NCI-H524 (cell line): ENCODE data around the gene VCPKMT.
"Not testable (repeated sequence)": the region's sequence is repeated elsewhere in the genome, so short reads cannot be mapped to it uniquely, and the experiment has no call there.

Source experiments
- DNase-seq, 2 experiments: peaks; one replicate each; lab custom pipeline; 2025; lab: John Stamatoyannopoulos, UW

Gene VCPKMT

DNA sequence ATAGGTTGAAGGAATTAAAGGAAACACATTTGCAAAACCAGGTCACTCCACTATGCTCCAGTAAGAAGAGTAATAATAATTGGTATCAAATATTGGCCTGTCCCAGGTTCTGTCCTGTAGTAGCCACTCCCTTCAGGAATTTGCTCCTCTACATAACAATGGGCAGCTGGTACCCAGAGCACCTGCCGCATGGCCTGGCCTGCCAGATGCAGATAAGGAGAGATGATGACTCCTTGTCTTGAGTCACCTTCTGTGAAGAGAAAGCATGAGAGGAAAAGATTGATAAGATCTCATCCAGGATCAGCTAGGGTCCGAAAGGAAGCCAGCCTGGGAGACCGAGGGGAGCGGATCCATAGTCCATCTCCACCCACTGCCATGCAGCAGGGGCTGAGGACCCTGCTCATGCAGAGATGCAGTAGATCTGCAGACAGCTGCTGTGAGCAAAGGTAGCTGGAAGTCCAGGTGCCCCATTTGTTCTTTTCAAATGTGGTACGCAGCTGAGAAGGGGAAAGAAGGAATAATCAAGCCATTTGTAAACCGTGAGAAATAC is 24.3 kb downstream of the VCPKMT start:
- no peak for DNase-seq

DNA sequence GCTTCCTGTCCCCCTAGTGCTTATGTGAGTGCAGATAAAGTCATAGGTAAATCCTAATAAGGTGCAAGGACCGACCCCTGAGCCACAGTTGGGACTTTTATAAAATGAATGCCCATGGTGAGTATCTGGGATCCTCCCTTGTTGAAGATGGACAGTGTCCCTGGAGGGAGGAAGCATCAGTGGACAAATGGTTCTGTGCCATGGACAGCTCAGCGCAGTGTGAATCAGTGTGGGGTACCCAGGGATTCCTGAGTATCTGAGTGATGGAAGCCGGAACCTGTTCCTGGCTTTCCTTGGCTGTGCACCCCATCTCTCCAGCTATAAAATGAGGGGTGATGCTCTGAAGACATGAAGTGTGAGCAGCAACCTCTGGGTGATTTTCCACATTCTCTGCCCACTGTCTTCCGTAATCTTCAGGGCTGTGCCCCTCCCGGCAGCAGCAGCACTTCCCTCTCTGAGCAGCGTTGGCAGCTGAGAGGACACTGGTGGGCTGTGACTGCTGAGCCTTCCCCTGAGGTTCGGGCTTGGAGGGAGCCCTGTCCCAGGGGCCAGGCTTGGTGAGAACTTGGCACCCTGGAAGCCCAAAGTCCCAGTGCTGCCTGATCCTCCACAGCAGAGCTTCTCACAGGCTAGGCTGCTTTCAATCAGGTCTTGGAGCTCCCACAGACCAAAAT is 25.0 kb downstream of the VCPKMT start:
- DNase-seq = no peak

DNA sequence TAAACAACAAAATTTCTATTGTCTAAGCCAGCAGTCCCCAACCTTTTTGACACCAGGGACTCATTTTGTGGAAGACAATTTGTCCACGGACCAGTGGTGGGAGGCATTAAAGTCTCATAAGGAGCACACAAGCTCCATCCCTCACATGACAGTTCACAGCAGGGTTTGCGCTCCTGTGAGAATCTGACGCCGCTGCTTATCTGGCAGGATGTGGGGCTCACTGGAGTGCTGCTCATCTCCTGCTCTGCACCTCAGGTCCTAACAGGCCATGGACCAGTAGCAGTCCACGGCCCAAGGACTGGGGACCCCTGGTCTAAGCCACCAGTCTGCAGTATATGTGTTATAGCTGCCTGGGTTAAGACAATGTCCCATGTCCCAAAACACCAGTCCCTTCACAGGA is 27.2 kb downstream of the VCPKMT start:
- no peak for DNase-seq

DNA sequence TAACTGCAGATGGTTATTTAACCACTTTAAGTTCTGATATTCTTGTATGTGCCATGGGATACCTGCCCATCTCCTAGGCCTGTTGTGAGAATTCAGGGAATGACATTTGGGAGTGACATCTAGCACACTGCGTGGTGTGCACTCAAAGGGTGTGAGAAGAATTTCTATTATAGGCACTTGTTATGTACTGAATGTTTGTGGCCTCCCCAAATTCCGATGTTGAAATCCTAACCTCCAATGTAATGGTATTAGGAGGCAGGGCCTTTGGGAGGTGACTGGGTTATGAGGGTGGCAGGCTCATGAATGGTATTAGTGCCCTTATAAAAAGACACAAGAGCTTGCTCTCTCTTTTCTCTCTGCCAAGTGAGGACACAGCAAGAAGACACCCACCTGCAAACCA is 27.6 kb downstream of the VCPKMT start:
- DNase-seq = no peak

DNA sequence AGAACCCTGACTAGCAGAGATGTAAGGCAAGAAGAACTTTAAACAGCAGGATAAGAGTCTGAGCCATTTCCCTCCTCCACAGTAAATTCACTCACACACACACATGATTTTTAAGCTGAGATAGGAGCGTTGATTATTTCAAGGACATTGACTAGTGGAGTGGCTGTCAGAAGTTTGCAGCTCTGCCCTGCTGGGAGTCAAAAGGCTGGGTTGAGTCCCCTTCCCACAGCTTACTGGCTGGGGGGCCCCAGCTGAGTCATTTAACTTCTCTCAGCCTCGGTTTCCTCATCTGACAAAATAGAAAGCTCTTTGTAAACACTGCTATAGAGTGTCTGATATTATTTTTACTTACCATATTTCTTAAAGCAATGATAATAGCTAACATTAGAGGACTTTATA is 28.3 kb downstream of the VCPKMT start:
- DNase-seq = no peak

DNA sequence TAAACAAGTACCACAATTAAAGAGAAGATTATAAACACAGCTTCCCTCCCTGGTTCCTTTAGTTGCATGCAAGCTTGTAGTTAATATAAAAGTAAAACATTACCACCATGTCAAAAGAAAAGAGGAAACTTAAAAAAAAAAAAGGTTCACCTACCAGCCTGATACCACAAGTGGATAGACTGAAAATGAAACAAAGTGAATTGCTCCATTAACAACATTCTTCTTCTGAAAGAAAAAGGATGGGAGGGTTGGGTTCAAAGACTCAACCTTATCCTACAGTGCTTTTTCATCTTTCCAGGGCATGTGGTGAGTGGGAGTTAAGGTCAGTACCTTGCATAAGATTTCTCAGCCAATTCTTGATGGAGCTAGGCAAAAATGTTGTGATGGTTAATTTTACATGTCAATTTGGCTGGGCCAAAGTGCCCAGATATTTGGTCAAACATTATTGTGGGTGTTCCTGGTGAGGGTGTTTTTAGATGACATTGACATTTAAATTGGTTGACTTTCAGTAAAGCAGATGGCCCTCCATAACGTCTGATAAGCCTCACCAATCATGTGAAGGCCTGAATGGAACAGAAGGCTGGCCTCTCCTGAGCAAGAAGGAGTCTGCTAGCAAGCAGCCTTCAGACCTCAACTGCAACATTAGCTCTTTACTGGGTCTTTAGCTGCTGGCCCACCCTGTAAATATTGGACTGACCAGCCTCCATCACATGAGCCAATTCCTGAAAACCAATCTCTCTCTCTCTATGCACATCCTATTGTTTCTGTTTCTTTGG is 28.8 kb downstream of the VCPKMT start:
- peak; percentile 31 to 44 for DNase-seq

DNA sequence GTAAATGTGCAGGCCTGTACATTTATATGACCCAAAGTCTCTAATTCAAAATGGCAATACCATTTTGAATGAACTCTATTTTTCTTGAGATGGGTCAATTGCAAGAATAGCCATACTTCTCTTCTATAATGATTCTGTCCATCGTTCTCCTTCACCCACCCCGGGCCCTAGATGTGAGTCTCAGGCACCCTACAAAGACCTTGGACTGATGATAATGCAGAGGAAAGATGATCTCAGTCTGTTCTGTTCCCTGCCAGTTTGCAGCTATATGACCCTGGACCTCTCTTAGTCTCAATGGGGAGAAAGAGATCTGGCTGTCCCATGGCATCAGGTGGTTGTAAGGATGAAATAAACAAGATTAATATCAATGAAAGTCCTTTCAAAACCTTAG is 30.1 kb downstream of the VCPKMT start:
- no peak for DNase-seq

DNA sequence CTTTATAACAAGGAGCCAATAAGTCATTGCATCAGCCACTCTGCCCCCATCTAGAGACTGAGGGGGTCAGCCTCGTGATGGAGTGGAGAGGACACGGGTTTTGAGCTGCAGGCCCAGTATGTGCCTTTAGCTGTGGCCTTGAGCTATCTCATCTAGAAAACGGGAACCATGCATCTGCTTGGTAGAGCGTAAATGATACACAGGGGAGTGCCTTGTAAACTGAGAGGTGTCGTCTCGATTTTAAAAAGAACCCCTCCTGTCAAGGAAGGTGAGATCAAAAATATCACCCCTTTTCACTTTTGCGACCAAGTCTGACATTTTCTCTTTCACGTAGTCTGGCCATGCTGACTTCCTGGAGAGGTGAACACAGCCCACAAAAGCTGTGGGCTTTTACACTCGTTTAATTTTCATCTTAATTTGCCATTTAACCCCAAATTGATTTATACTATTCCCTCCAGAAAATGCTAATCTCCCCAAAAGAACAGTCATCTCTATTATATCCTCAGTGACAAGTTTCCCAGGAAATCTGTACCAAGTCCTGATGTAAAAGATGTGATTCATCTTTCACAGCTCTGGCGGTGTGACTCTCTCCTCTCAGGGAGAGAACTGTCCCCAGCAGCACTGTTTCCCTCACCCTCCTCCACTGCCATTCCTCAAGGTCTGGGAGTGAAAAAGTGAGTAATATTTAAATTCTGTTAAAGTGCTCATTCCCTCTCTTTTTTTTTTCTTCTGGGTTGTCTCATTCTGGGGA is 30.6 kb downstream of the VCPKMT start:
- DNase-seq = no peak

DNA sequence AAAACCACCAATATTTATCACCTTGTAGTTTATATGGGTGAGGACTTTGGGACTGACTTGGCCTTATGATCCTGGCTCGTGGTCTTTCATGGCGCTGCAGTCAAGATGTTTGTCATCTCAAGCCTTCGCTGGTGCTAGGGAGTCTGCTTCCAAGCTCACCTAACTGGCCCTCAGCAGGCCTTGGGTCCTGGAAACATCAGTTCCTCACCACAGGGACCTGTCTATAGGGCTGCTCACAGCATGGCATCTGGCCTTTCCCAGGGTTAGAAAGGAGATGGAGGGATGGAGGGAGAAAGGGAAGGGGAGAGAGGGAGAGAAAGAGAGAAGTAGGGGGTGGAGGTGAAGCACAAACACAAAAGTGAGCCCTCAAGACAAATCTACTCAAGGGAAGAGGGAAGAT is 31.7 kb downstream of the VCPKMT start:
- no peak for DNase-seq

DNA sequence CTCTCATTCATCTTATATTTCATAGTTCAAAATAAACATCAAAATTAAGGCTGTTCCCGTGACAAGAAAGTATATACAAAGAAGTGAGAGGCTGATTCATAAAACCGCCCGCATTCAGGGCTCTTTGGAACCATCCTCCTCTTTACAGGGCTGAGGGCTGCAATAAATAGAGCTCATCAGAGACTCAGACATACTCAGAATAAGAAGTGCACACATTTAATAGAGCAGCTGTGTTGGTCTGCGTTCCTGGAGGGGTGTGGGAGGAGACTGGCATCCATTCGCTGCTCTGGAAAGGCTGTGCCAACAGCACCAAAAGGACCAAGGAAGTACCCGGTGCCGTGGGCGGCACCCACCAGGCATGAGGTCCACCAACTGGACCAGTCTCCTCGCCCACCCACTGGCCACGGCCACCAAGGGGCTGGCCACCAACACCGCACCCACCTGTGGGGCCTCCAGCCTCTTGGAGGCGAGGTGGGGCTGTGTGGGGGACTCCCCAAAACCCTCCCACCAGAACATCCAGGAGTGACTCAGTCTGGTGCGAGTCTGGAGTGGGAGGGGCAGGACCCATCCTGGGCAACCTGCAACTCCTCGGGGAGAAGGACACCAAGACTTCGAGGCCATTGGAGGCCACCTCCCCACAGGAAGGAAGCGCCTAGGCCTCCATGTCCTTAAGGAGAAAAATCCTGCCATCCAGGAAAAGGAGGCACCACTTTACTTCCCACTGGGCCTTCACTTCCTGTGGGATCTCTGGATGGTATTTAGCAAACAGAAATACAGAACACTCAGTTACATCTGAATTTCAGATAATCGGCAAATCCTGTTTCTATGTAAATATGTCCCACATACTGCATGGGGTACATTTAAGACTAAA is 32.7 kb downstream of the VCPKMT start:
- DNase-seq = no peak

DNA sequence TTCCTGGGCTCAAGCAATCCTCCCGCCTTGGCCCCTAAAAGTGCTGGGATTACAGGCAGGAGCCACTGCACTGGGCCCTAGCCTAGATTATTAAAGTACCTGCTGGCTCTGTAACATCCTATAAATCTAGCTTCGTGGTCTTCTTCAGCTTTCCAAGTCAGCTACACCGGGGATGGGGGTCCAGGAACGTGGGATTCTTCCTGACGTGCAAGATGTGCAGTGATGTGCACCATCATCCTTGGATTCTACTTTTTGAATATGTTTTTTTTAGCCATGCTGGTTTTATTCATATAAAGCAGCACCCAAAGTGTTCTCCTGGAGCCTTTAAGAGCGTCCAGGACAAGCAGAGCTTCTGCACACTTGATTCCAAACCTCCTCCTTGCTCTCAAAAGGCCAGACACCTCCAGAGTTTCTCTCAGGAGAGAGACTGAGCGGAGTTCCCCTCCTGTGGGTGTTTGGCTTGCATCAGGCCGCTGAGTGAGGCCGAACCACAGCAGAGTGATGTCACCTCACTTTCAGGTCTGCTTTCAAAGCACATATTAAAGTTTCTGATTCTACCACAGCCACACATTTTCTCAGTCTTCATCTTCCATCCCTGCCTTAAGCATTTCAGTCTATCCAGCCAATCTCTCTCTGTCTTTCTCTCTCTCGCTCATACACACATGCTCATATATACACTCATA is 33.4 kb downstream of the VCPKMT start:
- no peak for DNase-seq

DNA sequence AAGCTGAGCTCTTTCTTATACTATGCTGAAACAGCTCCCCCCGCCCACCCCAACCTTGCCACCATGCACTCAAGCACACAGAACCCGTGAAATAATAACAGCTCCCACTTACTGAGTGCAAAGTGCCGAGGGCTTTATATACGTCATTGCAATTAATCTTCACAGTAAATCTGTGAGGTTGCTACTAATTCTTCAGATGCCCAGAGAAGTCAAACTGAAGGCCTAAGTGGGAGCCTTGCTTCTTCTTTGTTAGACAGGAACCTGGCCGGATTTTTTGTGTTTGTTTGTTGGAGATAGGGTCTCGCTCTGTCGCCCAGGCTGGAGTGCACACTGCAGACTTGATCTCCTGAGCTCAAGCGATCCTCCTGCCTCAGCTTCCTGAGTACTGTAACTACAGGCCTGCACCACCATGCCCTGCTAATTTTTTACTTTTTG is 34.0 kb downstream of the VCPKMT start:
- DNase-seq = no peak

DNA sequence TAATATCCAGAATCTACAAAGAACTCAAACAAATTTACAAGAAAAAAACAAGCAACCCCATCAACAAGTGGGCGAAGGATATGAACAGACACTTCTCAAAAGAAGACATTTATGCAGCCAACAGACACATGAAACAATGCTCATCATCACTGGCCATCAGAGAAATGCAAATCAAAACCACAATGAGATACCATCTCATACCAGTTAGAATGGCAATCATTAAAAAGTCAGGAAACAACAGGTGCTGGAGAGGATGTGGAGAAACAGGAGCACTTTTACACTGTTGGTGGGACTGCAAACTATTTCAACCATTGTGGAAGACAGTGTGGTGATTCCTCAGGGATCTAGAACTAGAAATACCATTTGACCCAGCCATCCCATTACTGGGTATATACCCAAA is 37.3 kb downstream of the VCPKMT start:
- not testable (repeated sequence) for DNase-seq

DNA sequence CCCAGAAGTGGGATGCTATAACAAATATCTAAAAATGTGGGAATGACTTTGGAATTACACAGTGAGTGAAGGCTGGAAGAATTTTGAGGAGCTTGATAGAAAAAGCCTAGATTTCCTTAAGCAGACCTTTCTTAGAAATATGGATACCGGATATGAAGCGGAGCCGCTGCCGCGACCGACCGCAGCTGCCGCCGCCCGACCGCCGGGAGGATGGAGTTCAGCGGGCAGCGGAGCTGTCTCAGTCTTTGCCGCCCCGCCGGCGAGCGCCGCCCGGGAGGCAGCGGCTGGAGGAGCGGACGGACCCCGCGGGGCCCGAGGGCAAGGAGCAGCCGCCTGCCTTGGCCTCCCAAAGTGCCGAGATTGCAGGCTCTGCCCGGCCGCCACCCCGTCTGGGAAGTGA is 42.7 kb downstream of the VCPKMT start:
- DNase-seq = not testable (repeated sequence)

DNA sequence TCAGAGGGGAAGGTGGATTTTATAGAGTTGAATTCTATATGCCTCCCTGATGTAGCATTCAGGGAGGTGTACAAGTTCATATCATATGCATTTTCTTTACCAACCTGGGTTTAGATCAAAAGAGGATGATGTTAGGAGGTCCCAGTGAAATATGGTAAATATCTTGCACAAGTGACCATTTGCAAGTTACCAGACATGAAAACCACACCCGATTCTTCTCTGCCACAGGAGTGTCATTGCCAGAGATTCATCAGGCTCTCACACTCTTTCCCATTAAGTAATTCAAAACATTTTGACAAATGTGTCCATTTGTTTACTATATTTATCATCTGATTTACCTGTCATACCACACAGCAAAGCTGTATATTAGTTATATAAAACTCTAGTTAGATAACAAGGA is 44.0 kb downstream of the VCPKMT start:
- no peak for DNase-seq

DNA sequence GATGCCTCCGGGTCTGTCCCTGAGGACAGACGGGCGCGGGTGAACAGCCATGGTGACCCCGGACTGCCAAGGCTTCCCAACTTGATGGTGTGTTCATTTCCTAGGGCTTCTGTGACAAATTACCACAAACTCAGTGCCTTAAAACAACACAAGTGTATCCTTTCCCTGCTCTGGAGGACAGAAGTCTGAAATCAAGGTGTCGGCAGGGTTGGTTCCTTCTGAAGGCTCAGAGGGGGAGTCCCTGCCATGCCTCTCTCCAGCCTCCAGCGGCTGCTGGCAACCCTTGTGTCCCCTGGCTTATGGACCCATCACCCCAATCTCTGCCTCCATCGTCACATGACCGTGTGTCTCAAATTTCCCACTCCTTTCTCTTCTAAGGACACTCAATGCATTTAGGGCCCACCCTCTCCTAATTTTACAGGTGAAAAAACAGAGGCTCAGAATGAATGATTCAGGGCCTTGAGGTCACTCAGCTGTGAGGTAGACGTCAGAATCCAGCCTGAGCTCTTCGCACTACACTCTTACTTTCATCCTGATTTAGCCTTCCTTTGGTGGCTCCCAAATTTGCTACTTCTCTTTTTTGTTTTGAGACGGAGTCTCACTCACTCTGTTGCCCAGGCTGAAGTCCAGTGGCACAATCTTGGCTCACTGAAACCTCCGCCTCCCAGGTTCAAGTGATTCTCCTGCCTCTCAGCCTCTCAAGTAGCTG is 45.4 kb downstream of the VCPKMT start:
- DNase-seq = no peak

DNA sequence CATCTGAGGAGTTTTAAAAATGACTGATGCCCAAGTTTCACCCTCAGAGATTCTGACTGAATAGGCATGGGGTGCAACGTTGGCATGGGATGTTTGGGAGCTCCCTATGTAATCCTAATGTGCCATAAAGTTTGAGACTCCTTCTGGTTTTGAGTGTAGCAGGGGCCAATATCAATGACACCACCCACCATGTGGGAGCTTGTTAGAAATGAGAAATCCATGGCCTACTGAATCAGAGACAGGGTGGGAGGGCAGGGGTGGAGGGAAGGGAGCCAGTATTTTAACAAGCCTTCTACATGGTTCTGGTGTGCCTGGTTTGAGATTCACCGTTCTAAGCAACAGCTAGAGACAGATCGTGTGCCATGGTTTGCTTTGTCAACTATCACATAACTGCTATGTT is 46.1 kb downstream of the VCPKMT start:
- DNase-seq = no peak

DNA sequence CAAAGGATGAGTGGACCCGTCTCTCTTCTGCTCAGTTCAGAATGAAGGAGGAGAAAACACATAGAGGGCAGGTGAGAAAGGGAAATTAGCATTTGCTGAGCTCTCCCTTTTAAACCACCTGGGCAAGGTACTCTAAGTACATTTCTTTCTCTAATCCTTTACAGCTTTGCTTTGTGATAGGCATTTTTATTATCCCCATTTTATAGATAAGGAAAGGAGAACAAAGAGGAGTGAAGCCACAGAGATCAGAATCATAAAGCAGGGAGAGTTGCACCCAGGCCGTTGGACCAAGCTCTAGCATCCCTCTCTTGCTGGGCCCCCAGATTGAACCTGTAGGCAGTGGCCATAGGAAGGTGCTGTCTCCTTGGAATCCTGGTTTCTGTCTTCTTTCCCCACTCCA is 47.0 kb downstream of the VCPKMT start:
- no peak for DNase-seq

DNA sequence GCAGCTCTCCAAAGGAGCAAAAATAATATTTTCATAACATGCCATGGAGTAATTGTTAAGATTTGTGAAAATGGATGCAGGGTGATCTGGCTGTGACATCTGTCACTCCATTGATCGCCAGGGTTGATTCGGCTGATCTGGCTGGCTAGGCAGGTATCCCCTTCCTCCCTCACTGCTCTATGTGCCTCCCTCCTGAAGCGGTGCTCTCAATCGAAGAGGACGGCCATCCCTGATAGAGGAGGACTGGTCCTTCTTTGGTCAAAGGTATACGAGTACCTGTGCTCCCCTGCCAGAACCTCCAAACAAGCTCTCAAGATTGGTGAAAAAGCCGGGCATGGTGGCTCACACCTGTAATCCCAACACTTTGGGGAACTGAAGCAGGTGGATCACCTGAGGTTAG is 47.9 kb downstream of the VCPKMT start:
- DNase-seq = no peak

DNA sequence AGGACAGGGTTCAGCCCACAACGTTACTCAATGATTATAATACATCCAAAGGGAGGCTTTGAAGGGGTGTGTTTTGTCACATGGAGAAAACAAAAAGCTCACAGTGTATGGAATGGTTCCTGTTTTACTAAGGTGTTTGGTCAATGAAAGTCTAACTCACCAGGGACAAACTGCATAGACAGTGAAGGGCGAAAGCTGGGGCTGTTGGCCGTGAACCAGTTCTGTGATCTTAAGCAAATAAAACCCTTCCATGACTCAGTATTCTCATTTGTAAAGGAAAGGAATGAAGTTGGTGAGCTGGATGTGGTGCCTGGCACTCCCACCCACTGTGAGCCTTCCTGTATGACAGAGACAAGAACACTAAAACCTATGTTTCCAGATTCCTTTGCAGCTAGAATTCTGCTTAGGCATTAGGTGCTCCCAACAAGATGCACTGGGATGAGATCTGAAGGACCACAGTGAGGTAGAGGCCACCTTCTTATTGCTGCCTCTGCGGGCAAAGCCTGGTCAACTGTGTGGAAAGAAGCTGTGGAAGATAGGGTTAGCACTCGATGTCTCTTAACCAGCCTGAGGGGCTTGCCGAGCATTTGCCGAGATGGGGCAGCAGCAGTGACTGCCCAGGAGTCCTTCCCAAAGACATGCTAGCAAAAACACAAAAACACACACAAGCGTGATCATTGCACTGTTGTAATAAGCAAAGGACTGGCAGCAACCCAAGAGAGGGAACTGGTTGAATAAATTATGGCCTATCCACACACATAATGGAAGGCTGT is 48.5 kb downstream of the VCPKMT start:
- DNase-seq = no peak
